ENCODE measurements around the gene PFKFB3. TPM values are rescaled to one million over a fixed set of nuclear protein-coding genes. Genes with fewer than 3 reads are reported as not detected.

Gene PFKFB3
- total RNA-seq, 6 donors from 2014 or later: 48.2 to 236 (median 83.5) TPM

DNA sequence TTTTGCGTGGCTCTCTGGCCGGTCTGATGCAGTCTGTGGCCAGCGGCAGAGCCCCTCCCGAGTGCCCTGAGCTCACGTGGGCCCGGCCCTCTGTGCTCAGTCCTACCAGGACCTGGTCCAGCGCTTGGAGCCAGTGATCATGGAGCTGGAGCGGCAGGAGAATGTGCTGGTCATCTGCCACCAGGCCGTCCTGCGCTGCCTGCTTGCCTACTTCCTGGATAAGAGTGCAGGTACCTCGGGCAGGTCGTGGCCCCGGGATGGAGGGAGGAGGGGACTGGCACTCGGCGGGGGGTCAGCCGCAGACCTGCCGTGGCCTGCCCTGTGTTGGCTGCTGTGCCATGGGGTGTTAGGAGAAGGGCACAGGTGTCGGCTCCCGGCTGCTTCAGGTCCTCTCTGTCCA, 20.0 kb downstream of the PFKFB3 start:
- Histone ChIP-seq H3K4me3 (no peak overlapping the region), H3K27me3 (no peaks in the 10 kb centered on the region), H3K4me1 (peaks cover 0 to 2% (median under 1%) of the 10 kb centered on the region in 4 donors), H3K9me3 (no peaks in the 10 kb centered on the region), H3K27ac (peak overlapping the region in 1 of 4 donors; percentile 7), H3K36me3 (peaks cover 91 to 100% (median 97%) of the 10 kb centered on the region in 4 donors)
- DNase-seq (no peak), ATAC-seq (ENCODE audit: low FRiP score in 2 of 2) (no peak)
- TF ChIP-seq POLR2A (IDR thresholded peaks at IDR 0.05): no peak
- no peak for TF ChIP-seq EP300 (IDR thresholded peaks at IDR 0.05)
- no peak for TF ChIP-seq POLR2AphosphoS5 (IDR thresholded peaks at IDR 0.05)
- WGBS, 2 donors: 90 to 96% methylated on average over 8 to 19 of the region's 19 CpGs

DNA sequence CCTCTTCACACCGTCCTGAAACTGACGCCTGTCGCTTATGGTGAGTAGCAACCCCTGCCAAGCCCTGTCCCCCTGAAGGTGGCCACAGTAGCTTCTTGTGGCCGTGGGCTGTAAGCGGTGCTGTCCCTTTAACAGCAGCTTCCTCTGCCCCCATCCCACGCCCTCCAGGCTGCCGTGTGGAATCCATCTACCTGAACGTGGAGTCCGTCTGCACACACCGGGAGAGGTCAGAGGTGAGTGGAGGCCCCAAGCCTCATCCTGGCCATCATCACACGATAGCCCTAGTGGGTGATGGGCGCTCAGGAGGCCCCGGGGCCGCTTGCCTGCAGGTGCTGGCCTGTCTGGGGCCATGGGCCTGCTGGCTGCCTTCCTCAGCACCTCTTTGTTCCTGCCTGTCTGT, 21.2 kb downstream of the PFKFB3 start:
- DNase-seq (no peak), ATAC-seq (ENCODE audit: low FRiP score in 2 of 2) (no peak)
- no peaks in the 10 kb centered on the region for H3K9me3 ChIP-seq
- H3K4me1 ChIP-seq: no peaks in the 10 kb centered on the region
- H3K27ac ChIP-seq: no peak overlapping the region
- 87 to 100% methylated on average over 6 to 14 of the region's 14 CpGs for WGBS, 2 donors
- H3K27me3 ChIP-seq: no peaks in the 10 kb centered on the region
- peaks cover 97 to 100% (median 99%) of the 10 kb centered on the region in 4 donors for H3K36me3 ChIP-seq
- no peak for TF ChIP-seq EP300 (IDR thresholded peaks at IDR 0.05)
- no peak for TF ChIP-seq POLR2AphosphoS5 (IDR thresholded peaks at IDR 0.05)
- TF ChIP-seq CTCF (IDR thresholded peaks at IDR 0.05): no peak
- TF ChIP-seq POLR2A (IDR thresholded peaks at IDR 0.05): no peak
- no peak overlapping the region for H3K4me3 ChIP-seq

- 91% methylated on average over 13 of the region's 13 CpGs for WGBS, 2 donors
- DNase-seq: no peak
- TF ChIP-seq EP300 (IDR thresholded peaks at IDR 0.05) (no peak), POLR2AphosphoS5 (IDR thresholded peaks at IDR 0.05) (no peak), CTCF (IDR thresholded peaks at IDR 0.05) (no peak), POLR2A (IDR thresholded peaks at IDR 0.05) (no peak)
- Histone ChIP-seq H3K9me3 (no peaks in the 10 kb centered on the region), H3K4me1 (no peaks in the 10 kb centered on the region), H3K36me3 (peaks cover 96 to 100% (median 99%) of the 10 kb centered on the region in 4 donors), H3K4me3 (no peak overlapping the region), H3K27ac (no peak overlapping the region), H3K27me3 (no peaks in the 10 kb centered on the region)
- ATAC-seq (ENCODE audit: low FRiP score in 2 of 2): no peak
Measured at GRCh38 chr10:6224781-6225180, 22.0 kb downstream of the PFKFB3 start.

- TF ChIP-seq POLR2AphosphoS5 (IDR thresholded peaks at IDR 0.05): no peak
- no peak for TF ChIP-seq CTCF (IDR thresholded peaks at IDR 0.05)
- no peak for TF ChIP-seq POLR2A (IDR thresholded peaks at IDR 0.05)
- TF ChIP-seq EP300 (IDR thresholded peaks at IDR 0.05): no peak
- H3K4me1 ChIP-seq: no peaks in the 10 kb centered on the region
- no peak for ATAC-seq (ENCODE audit: low FRiP score in 2 of 2)
- 85 to 95% methylated on average over 11 to 13 of the region's 15 CpGs for WGBS, 2 donors
- no peak for DNase-seq
- H3K27ac ChIP-seq: no peak overlapping the region
- H3K36me3 ChIP-seq: peaks cover 97 to 100% (median 99%) of the 10 kb centered on the region in 4 donors
- H3K9me3 ChIP-seq: no peaks in the 10 kb centered on the region
- no peak overlapping the region for H3K4me3 ChIP-seq
- H3K27me3 ChIP-seq: no peaks in the 10 kb centered on the region
Measured at GRCh38 chr10:6225263-6225814, 22.6 kb downstream of the PFKFB3 start.

DNA sequence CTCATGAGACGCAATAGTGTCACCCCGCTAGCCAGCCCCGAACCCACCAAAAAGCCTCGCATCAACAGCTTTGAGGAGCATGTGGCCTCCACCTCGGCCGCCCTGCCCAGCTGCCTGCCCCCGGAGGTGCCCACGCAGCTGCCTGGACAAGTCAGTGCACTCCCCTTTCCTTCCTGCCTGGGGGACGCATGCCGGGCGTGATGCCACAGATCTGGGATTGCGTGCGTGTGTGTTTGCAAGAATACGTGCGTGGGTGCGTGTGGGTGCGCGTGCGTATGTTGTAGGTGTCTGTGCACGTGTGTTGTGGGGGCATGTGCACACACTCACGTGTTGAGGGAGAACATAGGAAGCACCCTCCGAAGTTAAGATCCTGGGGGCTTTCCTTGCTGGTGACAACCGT, 23.5 kb downstream of the PFKFB3 start:
- DNase-seq (no peak), ATAC-seq (ENCODE audit: low FRiP score in 2 of 2) (no peak)
- WGBS, 2 donors: 95% methylated on average over 23 of the region's 23 CpGs
- Histone ChIP-seq H3K9me3 (no peaks in the 10 kb centered on the region), H3K27me3 (no peaks in the 10 kb centered on the region), H3K4me3 (no peak overlapping the region), H3K36me3 (peaks cover 90 to 100% (median 99%) of the 10 kb centered on the region in 4 donors), H3K27ac (peak overlapping the region in 1 of 4 donors; percentile 9), H3K4me1 (no peaks in the 10 kb centered on the region)
- TF ChIP-seq POLR2A (IDR thresholded peaks at IDR 0.05) (no peak), POLR2AphosphoS5 (IDR thresholded peaks at IDR 0.05) (no peak), EP300 (IDR thresholded peaks at IDR 0.05) (no peak), CTCF (IDR thresholded peaks at IDR 0.05) (no peak)
